ENCODE results near the gene TICAM2.

TICAM2 gene

DNA sequence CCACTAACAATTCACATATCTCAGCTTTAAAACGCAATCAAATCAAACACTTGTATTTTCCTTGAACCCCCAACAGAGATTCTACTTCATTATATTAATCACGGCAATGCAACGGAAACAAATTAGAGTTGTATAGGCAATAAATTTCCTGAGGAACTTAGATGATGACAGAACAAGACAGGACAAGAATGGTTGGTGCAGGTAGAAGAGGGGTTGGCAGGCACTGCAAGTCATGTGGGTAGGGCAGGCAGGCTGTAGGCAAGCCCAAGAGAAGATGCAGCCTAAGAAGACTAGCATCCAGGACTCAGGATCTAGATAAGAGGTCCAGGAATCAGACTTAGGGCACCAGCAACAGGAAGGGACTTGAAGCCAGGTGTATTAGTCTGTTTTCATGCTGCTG lies 41.1 kb downstream of the TICAM2 start:
- no peaks in the 10 kb centered on the region for H3K9me3 ChIP-seq (replicated peaks; ENCODE audit: insufficient read depth, low read length)
- H3K4me3 ChIP-seq (ENCODE audit: low read length) = no peak overlapping the region
- no peak overlapping the region for H3K4me2 ChIP-seq (ENCODE audit: low read depth, low read length)
- TF ChIP-seq EZH2 (optimal IDR thresholded peaks at IDR 0.05; ENCODE audit: low read depth, low read length) = no peak
- TF ChIP-seq, protein P1, sequence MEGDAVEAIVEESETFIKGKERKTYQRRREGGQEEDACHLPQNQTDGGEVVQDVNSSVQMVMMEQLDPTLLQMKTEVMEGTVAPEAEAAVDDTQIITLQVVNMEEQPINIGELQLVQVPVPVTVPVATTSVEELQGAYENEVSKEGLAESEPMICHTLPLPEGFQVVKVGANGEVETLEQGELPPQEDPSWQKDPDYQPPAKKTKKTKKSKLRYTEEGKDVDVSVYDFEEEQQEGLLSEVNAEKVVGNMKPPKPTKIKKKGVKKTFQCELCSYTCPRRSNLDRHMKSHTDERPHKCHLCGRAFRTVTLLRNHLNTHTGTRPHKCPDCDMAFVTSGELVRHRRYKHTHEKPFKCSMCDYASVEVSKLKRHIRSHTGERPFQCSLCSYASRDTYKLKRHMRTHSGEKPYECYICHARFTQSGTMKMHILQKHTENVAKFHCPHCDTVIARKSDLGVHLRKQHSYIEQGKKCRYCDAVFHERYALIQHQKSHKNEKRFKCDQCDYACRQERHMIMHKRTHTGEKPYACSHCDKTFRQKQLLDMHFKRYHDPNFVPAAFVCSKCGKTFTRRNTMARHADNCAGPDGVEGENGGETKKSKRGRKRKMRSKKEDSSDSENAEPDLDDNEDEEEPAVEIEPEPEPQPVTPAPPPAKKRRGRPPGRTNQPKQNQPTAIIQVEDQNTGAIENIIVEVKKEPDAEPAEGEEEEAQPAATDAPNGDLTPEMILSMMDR (IDR thresholded peaks at IDR 0.05; ENCODE audit: low read length) = no peak
- no peak for TF ChIP-seq EZH2phosphoT487 (IDR thresholded peaks at IDR 0.05; ENCODE audit: low read length)
- H3F3A ChIP-seq (ENCODE audit: insufficient read depth, low read length) = no peaks in the 10 kb centered on the region
- H4K20me1 ChIP-seq (ENCODE audit: insufficient read depth, low read length) = no peaks in the 10 kb centered on the region
- H3K36me3 ChIP-seq (replicated peaks; ENCODE audit: insufficient read depth, low read length) = no peaks in the 10 kb centered on the region
- no peaks in the 10 kb centered on the region for H3K9me2 ChIP-seq (replicated peaks; ENCODE audit: insufficient read depth, low read length)
- H3K79me2 ChIP-seq (ENCODE audit: low read length) = no peaks in the 10 kb centered on the region
- no peaks in the 10 kb centered on the region for H3K27me3 ChIP-seq (replicated peaks; ENCODE audit: insufficient read depth, low read length)
- H3K9ac ChIP-seq (ENCODE audit: low read length) = no peak overlapping the region
- no peak overlapping the region for H3K27ac ChIP-seq (ENCODE audit: low read length)
- no peaks in the 10 kb centered on the region for H3K4me1 ChIP-seq (ENCODE audit: low read length)
- H2AFZ ChIP-seq (ENCODE audit: low read length) = no peak overlapping the region
- no peak for DNase-seq

DNA sequence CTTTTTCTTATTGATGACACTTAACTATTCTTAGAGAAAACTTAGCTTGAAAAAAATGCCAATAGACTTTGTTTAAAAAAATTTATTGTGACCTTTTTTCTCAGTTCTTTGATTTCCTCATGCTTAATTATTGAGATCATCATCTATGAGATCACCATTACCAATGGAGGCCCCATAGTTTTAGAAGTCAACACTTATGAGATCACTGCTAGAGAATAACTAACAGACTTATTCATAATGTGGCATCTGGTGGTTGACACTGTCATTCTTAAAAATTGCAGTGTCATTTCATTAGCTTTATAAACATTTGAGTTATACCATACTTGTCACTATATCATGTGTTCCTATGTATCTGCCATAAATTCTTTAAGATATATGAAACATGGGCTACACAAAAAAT lies 42.8 kb downstream of the TICAM2 start:
- H3K4me3 ChIP-seq (ENCODE audit: low read length) = no peak overlapping the region
- no peaks in the 10 kb centered on the region for H3K27me3 ChIP-seq (replicated peaks; ENCODE audit: insufficient read depth, low read length)
- DNase-seq = no peak
- no peak overlapping the region for H2AFZ ChIP-seq (ENCODE audit: low read length)
- H4K20me1 ChIP-seq (ENCODE audit: insufficient read depth, low read length) = no peaks in the 10 kb centered on the region
- TF ChIP-seq, protein P1 (IDR thresholded peaks at IDR 0.05; ENCODE audit: low read length) = no peak
- TF ChIP-seq EZH2phosphoT487 (IDR thresholded peaks at IDR 0.05; ENCODE audit: low read length) = no peak
- TF ChIP-seq EZH2 (optimal IDR thresholded peaks at IDR 0.05; ENCODE audit: low read depth, low read length) = no peak
- no peaks in the 10 kb centered on the region for H3K9me3 ChIP-seq (replicated peaks; ENCODE audit: insufficient read depth, low read length)
- H3K36me3 ChIP-seq (replicated peaks; ENCODE audit: insufficient read depth, low read length) = no peaks in the 10 kb centered on the region
- no peaks in the 10 kb centered on the region for H3K79me2 ChIP-seq (ENCODE audit: low read length)
- H3K9ac ChIP-seq (ENCODE audit: low read length) = no peak overlapping the region
- no peak overlapping the region for H3K27ac ChIP-seq (ENCODE audit: low read length)
- no peak overlapping the region for H3K4me2 ChIP-seq (ENCODE audit: low read depth, low read length)
- H3K9me2 ChIP-seq (replicated peaks; ENCODE audit: insufficient read depth, low read length) = no peaks in the 10 kb centered on the region
- no peaks in the 10 kb centered on the region for H3K4me1 ChIP-seq (ENCODE audit: low read length)
- H3F3A ChIP-seq (ENCODE audit: insufficient read depth, low read length) = no peaks in the 10 kb centered on the region

DNA sequence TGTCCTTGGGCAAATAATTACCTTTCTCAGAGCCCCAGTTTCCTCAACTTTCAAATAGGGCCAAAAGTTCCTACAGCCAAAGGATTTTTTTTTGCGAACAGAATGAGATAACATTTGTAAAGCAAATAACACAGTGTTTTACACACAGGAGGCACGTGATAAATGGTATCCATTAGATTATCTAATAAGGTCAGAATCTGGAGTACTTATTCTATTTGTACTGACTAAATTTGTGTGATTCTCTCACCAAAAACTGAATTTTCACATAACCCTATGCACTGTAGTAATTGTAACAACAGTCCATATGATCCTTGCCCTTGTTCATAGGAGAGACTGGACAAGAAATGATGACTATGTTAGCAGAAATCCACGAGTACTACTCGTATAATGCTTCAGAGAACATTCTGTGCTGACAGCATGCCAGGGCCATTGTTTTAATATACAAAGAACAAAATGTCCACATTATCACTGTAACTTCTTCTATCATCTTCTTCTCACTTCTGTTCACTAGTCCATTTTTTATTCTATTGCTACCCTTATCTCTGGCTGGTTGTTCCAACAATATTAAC lies 43.8 kb downstream of the TICAM2 start:
- no peak for DNase-seq
- Histone ChIP-seq H3K4me2 (ENCODE audit: low read depth, low read length) (no peak overlapping the region), H3K36me3 (replicated peaks; ENCODE audit: insufficient read depth, low read length) (no peaks in the 10 kb centered on the region), H3K27ac (ENCODE audit: low read length) (no peak overlapping the region), H2AFZ (ENCODE audit: low read length) (no peak overlapping the region), H3K9ac (ENCODE audit: low read length) (no peak overlapping the region), H3K4me3 (ENCODE audit: low read length) (no peak overlapping the region), H3K4me1 (ENCODE audit: low read length) (no peaks in the 10 kb centered on the region), H3K79me2 (ENCODE audit: low read length) (no peaks in the 10 kb centered on the region), H3K9me3 (replicated peaks; ENCODE audit: insufficient read depth, low read length) (no peaks in the 10 kb centered on the region), H3K27me3 (replicated peaks; ENCODE audit: insufficient read depth, low read length) (no peaks in the 10 kb centered on the region), H4K20me1 (ENCODE audit: insufficient read depth, low read length) (no peaks in the 10 kb centered on the region), H3K9me2 (replicated peaks; ENCODE audit: insufficient read depth, low read length) (no peaks in the 10 kb centered on the region), H3F3A (ENCODE audit: insufficient read depth, low read length) (no peaks in the 10 kb centered on the region)
- TF ChIP-seq EZH2phosphoT487 (IDR thresholded peaks at IDR 0.05; ENCODE audit: low read length) (no peak), EZH2 (optimal IDR thresholded peaks at IDR 0.05; ENCODE audit: low read depth, low read length) (no peak)
- TF ChIP-seq, protein P1 (IDR thresholded peaks at IDR 0.05; ENCODE audit: low read length) = no peak

Measured in MM.1S (cell line).